GM12864 (cell line): ENCODE data around the gene THAP3.

Experiments
- DNase-seq: peaks from one replicate; pipeline ENCODE4 v3.0.0-alpha.2; 2011; ENCODE audit warnings: low read depth
- H3K4me3 ChIP-seq: 2 replicates; pipeline ENCODE4 v1.5.1; 2011; ENCODE audit warnings: mild to moderate bottlenecking, low read depth, low read length, control low read depth
- TF ChIP-seq, protein P1 (sequence below): IDR thresholded peaks from 2 replicates; pipeline ENCODE4 v1.5.1; 2011; ENCODE audit warnings: low read depth, mild to moderate bottlenecking, moderate library complexity, low read length, control low read depth, inconsistent platforms; ENCODE audit errors: missing control alignments

THAP3 gene

DNA sequence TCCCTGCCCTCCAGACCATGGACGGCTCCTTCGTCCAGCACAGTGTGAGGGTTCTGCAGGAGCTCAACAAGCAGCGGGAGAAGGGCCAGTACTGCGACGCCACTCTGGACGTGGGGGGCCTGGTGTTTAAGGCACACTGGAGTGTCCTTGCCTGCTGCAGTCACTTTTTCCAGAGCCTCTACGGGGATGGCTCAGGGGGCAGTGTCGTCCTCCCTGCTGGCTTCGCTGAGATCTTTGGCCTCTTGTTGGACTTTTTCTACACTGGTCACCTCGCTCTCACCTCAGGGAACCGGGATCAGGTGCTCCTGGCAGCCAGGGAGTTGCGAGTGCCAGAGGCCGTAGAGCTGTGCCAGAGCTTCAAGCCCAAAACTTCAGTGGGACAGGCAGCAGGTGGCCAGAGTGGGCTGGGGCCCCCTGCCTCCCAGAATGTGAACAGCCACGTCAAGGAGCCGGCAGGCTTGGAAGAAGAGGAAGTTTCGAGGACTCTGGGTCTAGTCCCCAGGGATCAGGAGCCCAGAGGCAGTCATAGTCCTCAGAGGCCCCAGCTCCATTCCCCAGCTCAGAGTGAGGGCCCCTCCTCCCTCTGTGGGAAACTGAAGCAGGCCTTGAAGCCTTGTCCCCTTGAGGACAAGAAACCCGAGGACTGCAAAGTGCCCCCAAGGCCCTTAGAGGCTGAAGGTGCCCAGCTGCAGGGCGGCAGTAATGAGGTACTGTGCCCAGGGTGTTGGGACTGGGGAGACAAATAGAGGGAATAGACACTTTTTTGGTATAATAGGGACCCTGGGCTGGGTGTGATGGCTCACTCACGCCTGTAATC lies 43.9 kb upstream of the THAP3 start:
- no peak for DNase-seq
- H3K4me3 ChIP-seq = peak overlapping the region; percentile 77
- TF ChIP-seq, protein P1, sequence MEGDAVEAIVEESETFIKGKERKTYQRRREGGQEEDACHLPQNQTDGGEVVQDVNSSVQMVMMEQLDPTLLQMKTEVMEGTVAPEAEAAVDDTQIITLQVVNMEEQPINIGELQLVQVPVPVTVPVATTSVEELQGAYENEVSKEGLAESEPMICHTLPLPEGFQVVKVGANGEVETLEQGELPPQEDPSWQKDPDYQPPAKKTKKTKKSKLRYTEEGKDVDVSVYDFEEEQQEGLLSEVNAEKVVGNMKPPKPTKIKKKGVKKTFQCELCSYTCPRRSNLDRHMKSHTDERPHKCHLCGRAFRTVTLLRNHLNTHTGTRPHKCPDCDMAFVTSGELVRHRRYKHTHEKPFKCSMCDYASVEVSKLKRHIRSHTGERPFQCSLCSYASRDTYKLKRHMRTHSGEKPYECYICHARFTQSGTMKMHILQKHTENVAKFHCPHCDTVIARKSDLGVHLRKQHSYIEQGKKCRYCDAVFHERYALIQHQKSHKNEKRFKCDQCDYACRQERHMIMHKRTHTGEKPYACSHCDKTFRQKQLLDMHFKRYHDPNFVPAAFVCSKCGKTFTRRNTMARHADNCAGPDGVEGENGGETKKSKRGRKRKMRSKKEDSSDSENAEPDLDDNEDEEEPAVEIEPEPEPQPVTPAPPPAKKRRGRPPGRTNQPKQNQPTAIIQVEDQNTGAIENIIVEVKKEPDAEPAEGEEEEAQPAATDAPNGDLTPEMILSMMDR = no peak

DNA sequence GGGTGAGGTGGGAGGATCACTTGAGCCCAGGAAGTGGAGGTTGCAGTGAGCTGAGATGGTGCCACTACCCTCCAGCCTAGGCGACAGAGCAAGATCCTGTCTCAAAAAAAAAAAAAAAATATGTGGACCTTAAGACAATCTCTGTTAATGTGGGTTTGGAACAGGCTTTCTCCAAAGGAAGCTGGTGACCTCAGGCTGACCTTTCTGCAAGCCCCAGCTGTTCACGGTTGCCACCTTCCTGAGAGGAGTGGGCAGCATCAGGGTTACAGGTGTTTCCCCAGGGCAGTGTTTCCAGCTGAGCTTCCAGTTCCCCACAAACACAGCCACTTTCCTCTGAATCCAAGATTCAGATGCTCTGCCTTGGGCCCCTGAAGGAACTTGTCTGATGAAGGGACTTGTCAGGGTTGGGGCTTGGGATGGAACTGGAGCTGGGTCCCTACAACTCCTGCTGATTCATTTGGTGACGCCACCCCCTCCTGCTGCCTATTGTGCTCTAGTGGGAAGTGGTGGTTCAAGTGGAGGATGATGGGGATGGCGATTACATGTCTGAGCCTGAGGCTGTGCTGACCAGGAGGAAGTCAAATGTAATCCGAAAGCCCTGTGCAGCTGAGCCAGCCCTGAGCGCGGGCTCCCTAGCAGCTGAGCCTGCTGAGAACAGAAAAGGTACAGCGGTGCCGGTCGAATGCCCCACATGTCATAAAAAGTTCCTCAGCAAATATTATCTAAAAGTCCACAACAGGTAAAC lies 42.9 kb upstream of the THAP3 start:
- no peak for DNase-seq
- no peak overlapping the region; the same call in 1 of the 2 replicates for H3K4me3 ChIP-seq
- TF ChIP-seq, protein P1 = no peak

DNA sequence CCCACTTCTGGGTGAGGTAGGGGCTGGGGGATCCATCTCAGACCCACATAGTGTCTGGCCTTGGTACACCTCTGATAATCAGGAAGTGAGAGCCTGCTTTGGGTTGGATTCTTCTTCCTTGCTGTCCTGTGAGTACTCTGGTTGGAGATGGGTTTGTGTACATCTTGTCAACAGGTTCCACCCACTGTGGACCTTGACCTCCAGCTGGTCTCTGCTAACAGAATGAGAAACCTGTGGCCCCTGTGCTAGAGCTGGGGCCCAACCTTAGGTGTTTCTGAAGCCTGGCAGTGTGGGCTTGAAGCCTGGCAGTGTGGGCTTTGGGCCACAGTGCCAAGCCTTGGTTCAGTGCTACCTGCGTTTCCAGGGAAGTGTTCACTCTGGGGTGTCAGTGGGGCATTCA lies 42.3 kb upstream of the THAP3 start:
- no peak for DNase-seq
- TF ChIP-seq, protein P1 = no peak
- H3K4me3 ChIP-seq = no peak overlapping the region

DNA sequence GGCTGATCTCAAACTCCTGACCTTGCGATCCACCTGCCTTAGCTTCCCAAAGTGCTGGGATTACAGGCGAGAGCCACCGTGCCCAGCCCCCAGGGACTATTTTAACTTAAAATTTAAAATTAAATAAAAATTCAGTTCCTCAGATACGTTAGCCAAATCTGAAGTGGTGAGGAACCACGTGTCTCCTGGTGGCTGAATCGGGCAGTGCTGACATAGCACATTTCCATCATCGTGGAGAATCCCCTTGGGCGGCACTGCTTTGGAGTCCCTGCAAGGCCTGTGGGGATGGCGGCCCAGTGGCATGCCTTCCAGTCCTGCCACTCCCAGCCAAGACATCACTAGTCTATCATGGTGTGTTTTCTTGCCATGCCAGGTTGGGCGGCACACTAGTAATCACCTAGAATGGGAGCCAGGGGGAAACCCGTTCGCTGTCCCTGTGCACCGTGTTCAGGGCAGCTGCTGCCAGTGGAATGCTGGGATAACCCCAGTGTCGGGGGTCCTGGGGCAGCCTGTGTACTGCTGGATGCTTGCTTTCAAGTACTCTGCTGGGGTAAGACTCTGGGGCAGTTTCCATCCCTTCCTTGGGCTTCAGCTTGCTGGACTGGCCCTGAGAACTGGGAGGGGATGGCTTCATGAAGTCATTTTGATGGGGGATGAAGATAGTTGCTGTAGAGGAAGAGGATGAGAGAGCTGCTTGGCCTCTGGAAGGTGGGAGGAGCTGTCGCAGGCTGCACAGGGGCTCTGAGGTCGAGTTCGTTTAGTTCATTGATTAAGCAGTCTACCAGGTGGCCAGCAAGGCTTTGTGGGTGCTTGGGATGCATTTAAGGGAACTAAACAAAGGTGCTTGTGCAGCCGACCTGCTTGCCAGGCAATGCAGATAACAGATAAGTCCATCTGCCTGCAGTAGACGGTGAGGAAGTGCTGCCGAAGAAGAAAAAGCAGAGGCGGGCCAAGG lies 40.3 kb upstream of the THAP3 start:
- H3K4me3 ChIP-seq = no peak overlapping the region
- TF ChIP-seq, protein P1 = peak; percentile 10
- DNase-seq = no peak

DNA sequence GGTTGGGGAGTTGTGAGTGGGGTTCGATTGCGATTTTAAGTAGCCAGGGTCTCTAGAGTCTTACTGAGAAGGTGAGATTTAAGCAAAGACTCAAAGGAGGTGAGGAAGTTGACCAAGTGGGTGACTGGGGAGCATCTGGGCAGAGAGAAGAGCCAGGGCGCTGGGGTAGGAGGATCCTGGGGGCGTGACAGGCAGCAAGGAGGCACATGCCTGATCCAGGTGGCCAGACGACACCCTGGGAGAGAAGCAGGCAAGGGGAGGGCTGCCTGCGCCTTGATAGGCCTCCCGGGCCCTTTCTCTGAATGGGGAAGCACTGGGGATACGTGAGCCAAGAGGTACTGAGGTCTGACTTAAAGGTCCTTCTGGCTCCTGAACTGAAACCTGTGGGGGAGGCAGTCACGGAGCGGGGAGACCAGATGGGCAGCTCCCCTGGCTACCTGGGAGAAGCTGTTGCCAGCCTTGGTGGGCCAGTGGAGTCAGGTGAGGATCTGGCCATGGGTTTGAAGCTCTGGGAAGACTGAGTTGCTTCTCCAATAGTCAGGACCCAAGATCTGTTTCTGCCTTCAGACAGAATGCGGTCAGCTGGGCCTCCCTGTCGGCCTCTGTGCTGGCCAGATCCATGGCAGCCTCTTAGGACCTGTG lies 39.5 kb upstream of the THAP3 start:
- TF ChIP-seq, protein P1 = no peak
- H3K4me3 ChIP-seq = no peak overlapping the region
- DNase-seq = no peak

DNA sequence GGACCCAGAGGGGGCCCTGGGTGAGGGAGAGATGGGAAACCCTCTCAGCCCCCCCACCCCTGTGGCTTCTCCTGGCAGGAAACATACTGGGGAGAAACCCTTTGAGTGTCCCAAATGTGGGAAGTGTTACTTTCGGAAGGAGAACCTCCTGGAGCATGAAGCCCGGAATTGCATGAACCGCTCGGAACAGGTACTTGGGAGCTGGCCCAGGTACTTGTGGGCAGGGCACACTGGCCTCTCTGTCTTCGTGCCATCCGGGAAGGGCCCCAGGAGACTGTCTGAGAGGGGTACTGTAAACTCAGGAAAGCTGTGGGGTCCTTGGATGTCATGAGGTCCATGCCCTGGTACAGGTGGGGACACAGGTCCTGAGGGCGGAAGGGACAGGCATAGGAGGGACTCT lies 38.8 kb upstream of the THAP3 start:
- no peak overlapping the region for H3K4me3 ChIP-seq
- TF ChIP-seq, protein P1 = no peak
- DNase-seq = no peak
